ENCODE data around the gene TAS2R60. TPM values are rescaled to one million over a fixed set of nuclear protein-coding genes. Genes with fewer than 3 reads are reported as not detected.

The TAS2R60 gene
- total RNA-seq, 1 experiment from 2014 or later: not detected

- no CpG with 5 or more reads among the region's 3 CpGs for WGBS (ENCODE audit: extremely low coverage, insufficient read length, low lambda C conversion rate)
- H3K27me3 ChIP-seq (ENCODE audit: insufficient read depth, low read length): no peaks in the 10 kb centered on the region
- H2BK20ac ChIP-seq (ENCODE audit: low read depth, low read length, poor library complexity, severe bottlenecking): no peak overlapping the region
- H2AK5ac ChIP-seq (ENCODE audit: insufficient read length, low read length): no peak overlapping the region
- no peak overlapping the region for H3K4me3 Mint-ChIP-seq
- no peak overlapping the region for H4K8ac ChIP-seq (replicated peaks; ENCODE audit: insufficient read length, low read depth, low read length)
- no peak overlapping the region for H2BK15ac ChIP-seq (ENCODE audit: low read depth, low read length)
- no peak overlapping the region for H3K27ac Mint-ChIP-seq
- H2BK120ac ChIP-seq (ENCODE audit: low read depth, low read length, poor library complexity, severe bottlenecking): no peak overlapping the region
- no peak for DNase-seq
- no peak overlapping the region for H4K5ac ChIP-seq (ENCODE audit: insufficient read length, low read depth, low read length)
- no peak overlapping the region for H2BK5ac ChIP-seq (ENCODE audit: insufficient read length, low read length)
- H2AFZ ChIP-seq (ENCODE audit: low read length): no peak overlapping the region
- H3K9me3 ChIP-seq (ENCODE audit: control insufficient read depth, low read depth, low read length): peaks cover 7% of the 10 kb centered on the region
- no peak overlapping the region for H3K56ac ChIP-seq (ENCODE audit: insufficient read length, low read depth, low read length)
- H4K91ac ChIP-seq (ENCODE audit: insufficient read length, low read depth, low read length): no peak overlapping the region
- peaks cover 0 to 22% (median 6%) of the 10 kb centered on the region in 3 experiments; a peak in 5 of 7 replicates for H3K36me3 Mint-ChIP-seq (ENCODE audit: insufficient read depth in 1 of 3, low read depth in 3 of 3)
- H3K18ac ChIP-seq (ENCODE audit: insufficient read length, low read depth, low read length): no peak overlapping the region
- H3T11ph ChIP-seq (ENCODE audit: low read length): no peak overlapping the region
- H3K9me3 Mint-ChIP-seq: peaks cover 11 to 24% of the 10 kb centered on the region in 2 experiments
- no peak overlapping the region for H3K4me2 ChIP-seq (ENCODE audit: insufficient read depth, insufficient read length, low read length)
- H3K79me1 ChIP-seq (ENCODE audit: insufficient read depth, low read depth, low read length, poor library complexity, severe bottlenecking): no peaks in the 10 kb centered on the region
- H2BK12ac ChIP-seq (ENCODE audit: insufficient read length, low read depth, low read length): no peak overlapping the region
- H3K4ac ChIP-seq (ENCODE audit: low read depth, low read length): no peak overlapping the region
- no peak overlapping the region for H3K23ac ChIP-seq (ENCODE audit: insufficient read length, low read depth, low read length)
- H3K23me2 ChIP-seq (ENCODE audit: insufficient read length, low read depth, low read length, poor library complexity, severe bottlenecking): no peaks in the 10 kb centered on the region
- H3K9ac ChIP-seq (ENCODE audit: extremely low read depth, insufficient read length, low read length): no peak overlapping the region
- TF ChIP-seq CTCF (conservative IDR thresholded peaks at IDR 0.05): no peak
- H3K4me1 ChIP-seq (ENCODE audit: insufficient read depth, low read length): no peaks in the 10 kb centered on the region
- H3K27me3 Mint-ChIP-seq (ENCODE audit: low read depth): no peaks in the 10 kb centered on the region; the same call in 1 of the 2 replicates
- no peaks in the 10 kb centered on the region for H4K20me1 ChIP-seq (ENCODE audit: control insufficient read depth, insufficient read depth, insufficient read length)
- peaks cover 4% of the 10 kb centered on the region in 2 experiments; a peak in 2 of 4 replicates for H3K4me1 Mint-ChIP-seq
- no peaks in the 10 kb centered on the region for H3K79me2 ChIP-seq (ENCODE audit: insufficient read depth, low read length)
- H3K14ac ChIP-seq (ENCODE audit: insufficient read depth, low read length): no peak overlapping the region
- no peak overlapping the region for H3K27ac ChIP-seq (ENCODE audit: insufficient read length, low read depth, low read length)
Measured at GRCh38 chr7:143458681-143459080, 15.4 kb downstream of the TAS2R60 start.
